NCI-H1105 treated with DMSO at 0.1 percent for 48 hours (cell line): ENCODE data around the gene SPDYE3.
"Not testable (repeated sequence)": the region's sequence is repeated elsewhere in the genome, so short reads cannot be mapped to it uniquely, and the experiment has no call there.

ENCODE experiments used
- DNase-seq: peaks from one replicate; lab custom pipeline; 2025; lab: John Stamatoyannopoulos, UW

The SPDYE3 gene

GRCh38 chr7:100288258-100288657 lies 19.2 kb upstream of the SPDYE3 start:
- not testable (repeated sequence) for DNase-seq

GRCh38 chr7:100292162-100292561 lies 15.3 kb upstream of the SPDYE3 start:
- DNase-seq, result not testable (repeated sequence)

- DNase-seq, result not testable (repeated sequence)
These were observed 12.2 kb upstream of the SPDYE3 start for GRCh38 chr7:100295269-100295668.

GRCh38 chr7:100297852-100298631 lies 9.5 kb upstream of the SPDYE3 start:
- DNase-seq, result not testable (repeated sequence)

GRCh38 chr7:100298632-100298895 lies 8.9 kb upstream of the SPDYE3 start:
- DNase-seq, result not testable (repeated sequence)

GRCh38 chr7:100304526-100304925 lies 3.0 kb upstream of the SPDYE3 start:
- not testable (repeated sequence) for DNase-seq

GRCh38 chr7:100318329-100318728 lies 10.8 kb downstream of the SPDYE3 start:
- DNase-seq, result not testable (repeated sequence)

- not testable (repeated sequence) for DNase-seq
These were observed 14.1 kb downstream of the SPDYE3 start for GRCh38 chr7:100321648-100322047.

- DNase-seq, result not testable (repeated sequence)
These were observed 16.7 kb downstream of the SPDYE3 start for GRCh38 chr7:100324194-100324593.

- not testable (repeated sequence) for DNase-seq
These were observed 18.2 kb downstream of the SPDYE3 start for GRCh38 chr7:100325671-100326070.

- not testable (repeated sequence) for DNase-seq
These were observed 19.4 kb downstream of the SPDYE3 start for GRCh38 chr7:100326914-100327313.

GRCh38 chr7:100335566-100336466 lies 28.3 kb downstream of the SPDYE3 start:
- DNase-seq, result peak; percentile 92

- DNase-seq, result not testable (repeated sequence)
These were observed 30.7 kb downstream of the SPDYE3 start for GRCh38 chr7:100338083-100338696.

GRCh38 chr7:100341286-100341685 lies 33.8 kb downstream of the SPDYE3 start:
- not testable (repeated sequence) for DNase-seq

- DNase-seq, result no peak
These were observed 35.3 kb downstream of the SPDYE3 start for GRCh38 chr7:100342765-100343164.

- not testable (repeated sequence) for DNase-seq
These were observed 36.6 kb downstream of the SPDYE3 start for GRCh38 chr7:100344124-100344559.

GRCh38 chr7:100344560-100345287 lies 37.2 kb downstream of the SPDYE3 start:
- DNase-seq, result not testable (repeated sequence)

- DNase-seq, result peak; percentile 31
These were observed 37.8 kb downstream of the SPDYE3 start for GRCh38 chr7:100345288-100345672.

- no peak for DNase-seq
These were observed 39.4 kb downstream of the SPDYE3 start for GRCh38 chr7:100346921-100347320.

- DNase-seq, result no peak
These were observed 41.3 kb downstream of the SPDYE3 start for GRCh38 chr7:100348805-100349204.

GRCh38 chr7:100349757-100350156 lies 42.3 kb downstream of the SPDYE3 start:
- no peak for DNase-seq

- DNase-seq, result no peak
These were observed 44.2 kb downstream of the SPDYE3 start for GRCh38 chr7:100351657-100352058.
